HK-2 (cell line): ENCODE measurements around the gene KRTAP1-4.
"Not testable (repeated sequence)": the region's sequence is repeated elsewhere in the genome, so short reads cannot be mapped to it uniquely, and the experiment has no call there.

Experiments
- DNase-seq: peaks from one replicate; pipeline ENCODE4 v3.0.0-alpha.2; 2018; ENCODE audit not compliant: unreplicated experiment

Gene KRTAP1-4

DNA sequence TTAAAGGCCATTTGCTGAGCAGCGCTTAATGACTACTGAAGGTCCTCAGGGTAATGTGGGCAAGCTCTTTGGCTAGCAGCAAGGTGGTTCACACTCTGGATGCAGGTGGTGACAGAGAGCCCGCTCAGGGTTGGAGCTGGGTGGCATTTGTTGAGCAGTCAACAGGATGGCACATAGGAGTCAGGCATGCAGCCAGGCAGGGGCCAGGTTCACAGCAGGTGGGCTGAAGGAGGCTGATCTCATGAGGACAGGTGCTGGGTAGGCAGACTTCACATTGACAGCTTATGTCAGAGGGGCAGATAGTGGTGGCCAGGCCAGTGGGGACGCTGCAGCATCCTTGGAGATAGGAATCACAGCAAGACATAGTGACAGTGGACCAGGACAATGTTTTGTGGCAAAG is 25.6 kb downstream of the KRTAP1-4 start:
- DNase-seq: no peak

DNA sequence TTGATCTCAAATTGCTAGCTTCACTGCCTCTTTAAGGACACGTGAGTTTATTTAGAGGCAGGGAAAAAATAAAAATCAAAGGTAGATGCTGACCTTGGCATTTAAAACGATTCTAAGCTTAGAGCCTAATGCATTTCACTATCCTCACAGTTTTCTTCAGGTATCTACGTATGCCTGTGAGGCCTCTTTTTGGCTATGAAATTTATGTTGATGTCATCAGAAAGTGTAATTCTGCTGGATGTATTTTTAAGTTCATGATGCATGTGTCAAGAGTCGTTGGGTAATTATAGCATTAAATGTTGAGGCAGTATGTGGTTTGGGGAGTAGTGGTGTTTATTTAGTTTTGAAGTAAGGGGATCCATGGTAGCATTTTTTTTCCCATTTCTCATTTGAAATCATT is 26.1 kb downstream of the KRTAP1-4 start:
- no peak for DNase-seq

DNA sequence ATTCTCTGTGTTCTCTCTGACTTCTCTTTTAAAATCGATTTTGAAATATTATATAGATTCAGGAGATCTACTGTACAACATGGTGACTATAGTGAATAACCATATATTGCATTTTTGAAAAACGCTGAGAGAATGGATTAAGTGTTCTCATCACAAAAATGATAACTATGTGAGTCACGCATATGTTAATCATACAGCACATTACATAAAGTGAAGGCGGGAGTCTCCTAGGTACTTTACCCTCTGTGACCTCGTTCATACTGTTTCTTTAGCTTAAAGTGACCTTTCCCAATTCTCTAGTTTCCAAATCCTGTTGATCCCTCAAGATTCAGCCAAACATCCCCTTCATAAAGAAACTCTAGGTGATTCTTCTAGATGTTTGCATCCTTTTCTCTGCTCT is 27.2 kb downstream of the KRTAP1-4 start:
- DNase-seq: no peak

DNA sequence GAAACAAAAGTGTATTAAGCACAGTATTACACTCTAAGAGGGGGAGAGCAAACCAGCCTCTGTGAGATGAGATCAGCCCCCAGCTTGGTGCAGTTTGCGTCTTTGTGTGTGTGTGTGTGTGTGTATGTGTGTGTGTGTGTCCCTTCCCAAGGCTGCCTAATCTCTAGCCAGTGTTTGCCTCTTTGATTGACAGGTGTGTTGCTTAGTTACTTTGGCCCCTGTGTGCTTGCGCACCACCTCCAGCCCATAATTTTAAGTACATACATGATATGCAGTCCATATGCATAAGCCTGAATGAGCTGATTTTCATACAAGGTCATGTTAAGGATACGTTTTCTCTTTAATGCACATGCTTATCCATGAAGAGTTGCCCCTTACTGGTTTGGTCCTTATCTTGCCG is 28.2 kb downstream of the KRTAP1-4 start:
- DNase-seq: no peak

DNA sequence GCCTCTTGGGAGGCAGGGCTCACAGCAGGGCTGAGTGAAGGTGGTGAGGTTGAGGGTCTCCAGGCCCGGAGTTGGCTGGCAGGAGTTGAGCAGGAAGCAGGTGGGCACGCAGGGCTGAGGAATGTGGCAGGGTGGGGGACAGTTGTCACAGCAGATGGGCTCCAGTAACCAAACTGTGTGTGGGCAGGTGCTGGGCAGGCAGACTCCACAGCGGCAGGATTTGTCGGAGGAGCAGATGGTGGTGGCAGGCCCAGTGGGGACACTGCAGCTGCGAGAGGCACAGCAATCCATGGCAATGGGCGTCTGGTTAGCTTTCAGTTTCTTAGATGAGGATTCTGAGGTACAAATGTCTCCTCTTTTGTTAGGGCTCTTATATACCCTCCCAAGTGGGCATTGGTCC is 30.4 kb downstream of the KRTAP1-4 start, which contains the start of gene KRTAP3-2:
TSS of gene KRTAP3-2 (minus strand) at position 344 of the 400 bp plus-strand sequence. CDS start at position 291, 53 bp downstream.
- not testable (repeated sequence) for DNase-seq

DNA sequence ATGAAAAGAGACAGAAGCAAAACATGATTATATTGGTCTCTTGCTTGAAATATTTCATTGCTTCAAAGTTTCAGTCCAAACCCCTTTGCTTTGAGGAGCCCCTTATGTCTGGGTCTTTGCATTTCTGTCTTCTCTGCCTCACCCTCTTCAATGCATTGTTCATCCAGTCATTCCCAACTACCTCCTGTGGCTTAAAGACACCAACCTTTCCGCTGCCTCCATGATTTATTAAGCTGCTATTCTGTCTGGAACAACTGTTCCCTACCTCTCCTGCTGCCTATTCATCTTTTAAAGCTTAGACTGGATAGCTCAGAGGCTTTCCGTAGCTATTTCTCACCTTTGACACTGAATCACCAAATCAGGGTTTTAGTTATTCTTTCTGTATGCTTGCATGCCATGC is 32.6 kb downstream of the KRTAP1-4 start:
- DNase-seq: no peak

DNA sequence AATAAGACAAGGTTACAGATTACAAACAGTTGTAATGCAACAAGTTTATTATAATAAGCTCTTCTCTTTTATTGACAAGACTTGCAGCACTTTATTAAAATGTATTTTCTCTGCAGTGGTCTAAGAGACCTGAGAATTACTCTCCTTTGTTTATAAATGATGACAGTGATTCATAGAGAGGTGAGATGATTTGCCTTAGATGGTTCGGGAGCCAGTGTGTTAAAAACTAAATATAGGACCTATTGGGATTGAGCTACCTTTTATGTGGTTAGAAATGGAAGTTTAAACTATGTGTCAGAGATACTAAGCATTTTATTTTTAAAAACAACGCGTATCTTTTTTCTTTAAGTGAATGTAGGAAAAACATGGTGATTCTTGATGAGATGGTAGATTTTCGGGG is 33.2 kb downstream of the KRTAP1-4 start:
- no peak for DNase-seq

DNA sequence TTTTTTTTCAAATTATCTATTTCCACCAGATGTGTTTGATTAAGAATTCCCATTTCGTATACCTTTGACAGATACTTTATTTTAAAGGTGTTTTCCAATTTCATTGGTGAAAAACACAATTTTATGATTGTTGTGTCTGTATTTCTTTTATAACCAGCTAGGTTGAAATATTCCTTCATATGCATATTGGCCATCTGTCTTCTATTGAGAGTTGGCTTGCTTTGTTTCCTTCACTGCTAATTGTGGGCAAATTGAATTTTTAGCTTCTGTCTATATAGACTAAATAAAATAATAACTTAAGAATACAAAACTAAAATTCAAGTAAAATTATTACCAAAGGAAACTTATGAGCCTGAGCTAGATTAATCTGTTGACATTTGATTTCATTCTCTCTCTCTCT is 34.9 kb downstream of the KRTAP1-4 start:
- DNase-seq: no peak

DNA sequence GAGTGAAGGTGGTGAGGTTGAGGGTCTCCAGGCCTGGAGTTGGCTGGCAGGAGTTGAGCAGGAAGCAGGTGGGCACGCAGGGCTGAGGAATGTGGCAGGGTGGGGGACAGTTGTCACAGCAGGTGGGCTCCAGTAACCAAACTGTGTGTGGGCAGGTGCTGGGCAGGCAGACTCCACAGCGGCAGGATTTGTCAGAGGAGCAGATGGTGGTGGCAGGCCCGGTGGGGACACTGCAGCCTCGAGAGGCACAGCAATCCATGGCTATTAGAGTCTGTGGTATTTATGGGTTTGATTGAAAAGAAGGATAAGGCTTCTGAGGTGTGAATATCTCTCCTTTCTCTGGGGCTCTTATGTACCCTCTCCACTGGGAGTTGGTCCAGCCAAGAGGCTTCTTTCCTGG is 36.2 kb downstream of the KRTAP1-4 start, which contains the start of gene KRTAP3-3:
TSS of gene KRTAP3-3 (minus strand) at position 326 of the 400 bp plus-strand sequence. CDS start at position 259, 67 bp downstream.
- DNase-seq: no peak

DNA sequence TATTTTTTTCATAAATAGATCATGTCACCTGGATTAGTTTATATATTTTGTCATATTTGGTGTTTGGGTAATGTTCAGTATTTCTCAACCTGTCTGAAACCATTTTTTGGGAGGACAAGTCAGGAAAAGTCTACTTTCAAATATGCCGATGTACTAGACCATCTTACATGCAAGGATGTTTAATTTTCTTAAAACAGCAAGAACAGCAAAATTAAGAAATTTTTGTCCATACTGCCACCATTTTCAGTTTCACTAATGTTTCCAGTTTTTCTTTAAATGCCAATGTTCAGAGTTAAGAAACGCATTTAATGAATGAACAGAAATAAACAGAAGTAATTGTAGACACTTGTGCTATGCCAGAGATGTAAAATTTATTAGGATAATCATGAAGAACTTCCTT is 36.9 kb downstream of the KRTAP1-4 start:
- DNase-seq: no peak

DNA sequence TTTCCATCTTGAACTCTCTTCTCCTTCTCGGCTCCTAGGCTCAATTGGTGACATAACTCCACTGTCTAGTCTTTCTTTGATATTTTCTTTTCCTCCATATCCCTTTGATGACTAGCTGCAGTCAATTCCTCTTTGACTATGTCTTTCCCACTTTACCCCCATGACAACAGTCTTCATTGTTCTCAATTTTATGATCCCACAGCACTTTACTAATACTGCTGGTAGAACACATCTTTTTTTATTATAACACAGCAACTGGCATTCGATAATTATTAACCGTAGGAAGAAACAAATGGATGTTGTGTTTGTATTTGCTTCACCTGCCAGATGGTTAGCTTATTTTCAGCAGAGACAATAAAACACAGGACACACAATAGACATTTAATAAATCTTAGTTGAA is 37.3 kb downstream of the KRTAP1-4 start:
- no peak for DNase-seq

DNA sequence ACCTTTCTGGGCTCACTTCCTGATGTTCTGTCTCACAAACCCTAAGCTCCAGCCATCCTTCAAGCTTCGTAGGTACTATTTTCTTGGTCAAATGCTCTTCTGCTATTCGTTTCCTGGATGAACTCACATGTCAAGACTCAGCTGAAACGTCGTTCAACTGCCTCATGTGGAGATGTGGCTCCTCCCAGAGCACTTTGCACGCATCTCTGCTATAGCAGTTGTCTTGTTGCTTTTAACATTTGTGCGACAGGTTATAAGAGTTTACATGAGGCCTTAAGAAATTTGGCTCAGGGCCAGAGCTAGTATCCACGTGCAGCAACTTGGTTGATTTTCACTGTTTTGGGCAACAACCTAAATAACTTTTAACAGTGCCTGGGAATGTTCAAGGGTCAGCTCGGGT is 43.1 kb downstream of the KRTAP1-4 start:
- no peak for DNase-seq

DNA sequence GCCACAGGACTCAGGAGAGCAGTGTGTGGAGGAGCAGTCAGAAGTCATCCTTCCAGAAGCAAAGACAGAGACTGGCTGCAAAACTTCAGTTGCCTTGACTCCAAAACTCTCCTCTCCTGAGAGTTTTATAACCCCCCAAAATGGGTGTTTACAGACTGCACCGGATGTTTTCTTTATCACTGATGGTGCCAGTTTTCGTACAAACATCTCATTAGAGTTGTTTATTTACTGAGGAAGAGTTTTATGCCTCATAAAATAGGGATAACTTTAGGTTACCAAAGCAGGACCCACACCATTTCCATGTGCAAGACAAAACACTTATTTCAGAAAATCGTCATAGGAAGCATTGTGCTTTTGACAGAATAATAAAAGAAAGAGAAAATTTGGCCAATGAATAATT is 45.8 kb downstream of the KRTAP1-4 start, which contains the start of gene KRT40:
TSS of gene KRT40 (minus strand) at position 101 of the 400 bp plus-strand sequence. CDS start at position 48, 53 bp downstream.
- no peak for DNase-seq

DNA sequence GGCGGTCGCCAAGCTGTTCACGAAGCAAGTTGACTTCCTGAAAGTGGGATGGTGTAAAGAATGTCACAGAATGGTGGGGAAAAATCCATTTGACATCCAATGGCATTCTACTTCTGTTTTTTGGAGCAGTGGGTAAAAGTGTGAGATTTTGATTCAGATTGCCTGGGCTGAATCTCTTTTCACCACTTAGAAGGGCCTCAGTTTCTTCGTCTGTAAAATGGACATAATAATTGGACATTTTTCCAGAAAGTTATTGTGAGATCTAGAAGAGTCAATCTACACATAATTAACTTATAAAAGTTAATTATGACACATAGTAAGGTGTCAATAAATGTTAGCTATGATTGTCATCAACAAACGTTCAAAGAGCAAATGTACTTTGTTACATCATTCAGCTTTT is 48.9 kb downstream of the KRTAP1-4 start:
- DNase-seq: no peak

DNA sequence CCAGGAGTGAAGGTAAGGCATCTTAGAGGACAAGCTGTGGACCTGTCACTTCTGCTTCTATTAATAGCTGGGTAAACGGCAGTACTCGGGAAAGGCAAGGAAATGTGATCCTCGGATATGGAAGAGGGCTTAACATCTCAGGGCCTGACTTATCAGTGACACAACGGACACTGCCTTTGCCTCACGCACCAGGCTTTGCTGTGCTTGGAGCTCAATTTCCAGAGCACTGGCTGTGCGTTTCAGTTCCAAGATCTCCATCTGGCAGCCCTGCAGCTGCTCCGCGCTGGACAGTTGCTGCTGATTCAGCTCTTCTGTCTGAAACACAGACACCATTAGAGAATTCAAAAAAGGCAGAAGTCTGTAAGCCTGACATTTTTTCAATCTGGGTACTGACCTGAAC is 49.4 kb downstream of the KRTAP1-4 start:
- DNase-seq: no peak

DNA sequence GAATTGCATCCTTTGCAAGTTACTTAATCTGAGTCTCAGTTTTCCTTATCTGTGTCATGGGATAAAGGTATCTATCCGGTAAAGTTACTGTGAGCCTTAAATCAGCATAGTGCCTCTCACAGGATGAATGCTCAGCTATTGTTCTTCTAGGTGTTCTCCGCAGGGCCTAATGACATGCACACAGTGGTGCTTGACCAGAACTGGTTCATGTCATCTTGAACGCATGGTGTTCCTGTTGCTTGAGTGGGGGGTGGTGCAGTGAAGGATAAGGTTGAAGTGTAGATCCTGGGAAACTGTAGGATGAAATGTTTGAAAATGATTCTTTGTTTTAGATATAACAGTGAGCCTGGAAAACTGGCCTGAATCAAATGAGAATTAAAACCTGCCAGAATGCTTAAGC is 49.9 kb downstream of the KRTAP1-4 start:
- no peak for DNase-seq
